CD4-positive, alpha-beta T cell treated with Interferon alpha-2 for 1 hour (primary cell): ENCODE measurements around the gene PTPRN2.

Experiments used
- DNase-seq, 2 donors: peaks; one replicate each; pipeline ENCODE4 v3.0.0-alpha.2; 2020 to 2022

PTPRN2 gene

GRCh38 chr7:158072991-158073730 lies 514.5 kb downstream of the PTPRN2 start:
- no peak for DNase-seq

- DNase-seq, result no peak
These were observed 517.3 kb downstream of the PTPRN2 start for GRCh38 chr7:158070222-158070920.

- no peak for DNase-seq
These were observed 518.8 kb downstream of the PTPRN2 start for GRCh38 chr7:158068853-158069252.

- no peak for DNase-seq
These were observed 519.6 kb downstream of the PTPRN2 start for GRCh38 chr7:158067931-158068482.

- DNase-seq, result no peak
These were observed 520.2 kb downstream of the PTPRN2 start for GRCh38 chr7:158067219-158067930.

GRCh38 chr7:158066085-158066484 lies 521.5 kb downstream of the PTPRN2 start:
- DNase-seq, result no peak

- no peak for DNase-seq
These were observed 522.3 kb downstream of the PTPRN2 start for GRCh38 chr7:158065340-158065739.

- DNase-seq, result no peak
These were observed 523.0 kb downstream of the PTPRN2 start for GRCh38 chr7:158064631-158065030.

- no peak for DNase-seq
These were observed 523.6 kb downstream of the PTPRN2 start for GRCh38 chr7:158063850-158064610.

GRCh38 chr7:158062661-158063060 lies 525.0 kb downstream of the PTPRN2 start:
- DNase-seq, result no peak

- DNase-seq, result no peak
These were observed 525.6 kb downstream of the PTPRN2 start for GRCh38 chr7:158061884-158062656.

- DNase-seq, result no peak
These were observed 526.5 kb downstream of the PTPRN2 start for GRCh38 chr7:158061026-158061630.

- no peak for DNase-seq
These were observed 527.4 kb downstream of the PTPRN2 start for GRCh38 chr7:158060216-158060615.

- no peak for DNase-seq
These were observed 530.2 kb downstream of the PTPRN2 start for GRCh38 chr7:158057446-158057845.

GRCh38 chr7:158056761-158057160 lies 530.9 kb downstream of the PTPRN2 start:
- no peak for DNase-seq

- no peak for DNase-seq
These were observed 531.7 kb downstream of the PTPRN2 start for GRCh38 chr7:158055726-158056510.

GRCh38 chr7:158054611-158055010 lies 533.0 kb downstream of the PTPRN2 start:
- DNase-seq, result no peak

- no peak for DNase-seq
These were observed 533.5 kb downstream of the PTPRN2 start for GRCh38 chr7:158054081-158054480.

GRCh38 chr7:158053183-158053915 lies 534.3 kb downstream of the PTPRN2 start:
- no peak for DNase-seq
